Ishikawa (cell line): ENCODE results near the gene ARSB.

Source experiments
- CEBPB ChIP-seq: IDR thresholded peaks from 2 replicates; pipeline ENCODE4 v1.6.1; 2012
- CREB1 ChIP-seq: IDR thresholded peaks from 2 replicates; pipeline ENCODE4 v1.6.1; 2012; ENCODE audit warnings: low read depth
- EGR1 ChIP-seq: IDR thresholded peaks from 2 replicates; pipeline ENCODE4 v1.6.1; 2012
- EP300 ChIP-seq: IDR thresholded peaks from 2 replicates; pipeline ENCODE4 v1.6.1; 2012; ENCODE audit warnings: borderline replicate concordance
- FOXM1 ChIP-seq: IDR thresholded peaks from 2 replicates; pipeline ENCODE4 v1.6.1; 2012; ENCODE audit warnings: low read depth, borderline replicate concordance
- MAX ChIP-seq: IDR thresholded peaks from 2 replicates; pipeline ENCODE4 v1.6.1; 2012
- NFIC ChIP-seq: IDR thresholded peaks from 2 replicates; pipeline ENCODE4 v1.6.1; 2012
- RAD21 ChIP-seq: IDR thresholded peaks from 2 replicates; pipeline ENCODE4 v1.6.1; 2012; ENCODE audit warnings: low read depth
- REST ChIP-seq: IDR thresholded peaks from 2 replicates; pipeline ENCODE4 v1.6.1; 2012; ENCODE audit warnings: low read depth, mild to moderate bottlenecking
- TAF1 ChIP-seq: IDR thresholded peaks from 2 replicates; pipeline ENCODE4 v1.6.1; 2012; ENCODE audit warnings: low read depth, mild to moderate bottlenecking
- TEAD4 ChIP-seq: IDR thresholded peaks from 2 replicates; pipeline ENCODE4 v1.6.1; 2012
- USF1 ChIP-seq: IDR thresholded peaks from 2 replicates; pipeline ENCODE4 v1.6.1; 2012
- YY1 ChIP-seq: IDR thresholded peaks from 2 replicates; pipeline ENCODE4 v1.6.1; 2012; ENCODE audit warnings: low read depth
- ZBTB7A ChIP-seq: IDR thresholded peaks from 2 replicates; pipeline ENCODE4 v1.6.1; 2012; ENCODE audit warnings: low read depth

GRCh38 chr5:78905084-78905938 lies 79.8 kb downstream of the ARSB start:
- no peak for TF ChIP-seq EP300
- no peak for TF ChIP-seq EGR1
- no peak for TF ChIP-seq MAX
- TF ChIP-seq REST = no peak
- TF ChIP-seq TAF1 = no peak
- TF ChIP-seq USF1 = no peak
- no peak for TF ChIP-seq FOXM1
- TF ChIP-seq TEAD4 = no peak
- TF ChIP-seq YY1 = no peak
- TF ChIP-seq RAD21 = no peak
- no peak for TF ChIP-seq NFIC
- TF ChIP-seq ZBTB7A = no peak
- TF ChIP-seq CREB1 = no peak
- no peak for TF ChIP-seq CEBPB
